ENCODE results near the gene WDR87.

DNA sequence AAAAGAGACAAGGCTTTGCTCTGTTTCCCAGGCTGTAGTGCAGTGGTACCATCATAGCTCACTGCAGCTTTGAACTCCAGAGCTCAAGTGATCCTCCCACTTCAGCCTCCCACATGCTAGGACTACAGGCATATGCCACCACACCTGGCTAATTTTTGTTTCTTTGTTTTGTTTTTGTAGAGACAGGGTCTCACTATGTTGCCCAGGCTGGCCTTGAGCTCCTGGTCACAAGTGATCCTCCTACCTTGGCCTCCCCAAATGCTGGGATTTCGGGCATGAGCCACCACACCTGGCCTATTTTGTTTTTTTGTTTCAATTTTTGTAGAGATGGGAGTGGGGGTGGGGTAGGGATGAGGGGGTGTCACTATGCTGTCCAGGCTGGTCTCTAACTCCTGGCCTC is 6.9 kb downstream of the WDR87 start:
- TF ChIP-seq POLR2A (IDR thresholded peaks at IDR 0.05; ENCODE audit: low read depth, low read length) = no peak
- TF ChIP-seq JUN (IDR thresholded peaks at IDR 0.05; ENCODE audit: borderline replicate concordance, insufficient read depth, insufficient read length, low read depth) = no peak
- TF ChIP-seq, protein P1, sequence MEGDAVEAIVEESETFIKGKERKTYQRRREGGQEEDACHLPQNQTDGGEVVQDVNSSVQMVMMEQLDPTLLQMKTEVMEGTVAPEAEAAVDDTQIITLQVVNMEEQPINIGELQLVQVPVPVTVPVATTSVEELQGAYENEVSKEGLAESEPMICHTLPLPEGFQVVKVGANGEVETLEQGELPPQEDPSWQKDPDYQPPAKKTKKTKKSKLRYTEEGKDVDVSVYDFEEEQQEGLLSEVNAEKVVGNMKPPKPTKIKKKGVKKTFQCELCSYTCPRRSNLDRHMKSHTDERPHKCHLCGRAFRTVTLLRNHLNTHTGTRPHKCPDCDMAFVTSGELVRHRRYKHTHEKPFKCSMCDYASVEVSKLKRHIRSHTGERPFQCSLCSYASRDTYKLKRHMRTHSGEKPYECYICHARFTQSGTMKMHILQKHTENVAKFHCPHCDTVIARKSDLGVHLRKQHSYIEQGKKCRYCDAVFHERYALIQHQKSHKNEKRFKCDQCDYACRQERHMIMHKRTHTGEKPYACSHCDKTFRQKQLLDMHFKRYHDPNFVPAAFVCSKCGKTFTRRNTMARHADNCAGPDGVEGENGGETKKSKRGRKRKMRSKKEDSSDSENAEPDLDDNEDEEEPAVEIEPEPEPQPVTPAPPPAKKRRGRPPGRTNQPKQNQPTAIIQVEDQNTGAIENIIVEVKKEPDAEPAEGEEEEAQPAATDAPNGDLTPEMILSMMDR (IDR thresholded peaks at IDR 0.05; ENCODE audit: extremely low read depth in 1 of 2, insufficient read depth in 1 of 2, low read depth in 1 of 2, low read length in 2 of 2) = no peak
- no peak for TF ChIP-seq POLR2AphosphoS5 (IDR thresholded peaks at IDR 0.05; ENCODE audit: insufficient read depth, low read depth, low read length)
- no peak for TF ChIP-seq EZH2 (IDR thresholded peaks at IDR 0.05; ENCODE audit: borderline replicate concordance, low read depth, low read length, severe bottlenecking)
- TF ChIP-seq MYC (IDR thresholded peaks at IDR 0.05; ENCODE audit: low read depth, low read length) = no peak
- TF ChIP-seq, protein P2, sequence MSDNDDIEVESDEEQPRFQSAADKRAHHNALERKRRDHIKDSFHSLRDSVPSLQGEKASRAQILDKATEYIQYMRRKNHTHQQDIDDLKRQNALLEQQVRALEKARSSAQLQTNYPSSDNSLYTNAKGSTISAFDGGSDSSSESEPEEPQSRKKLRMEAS (IDR thresholded peaks at IDR 0.05; ENCODE audit: insufficient read depth, insufficient read length) = no peak
- no peak for TF ChIP-seq GATA2 (IDR thresholded peaks at IDR 0.05; ENCODE audit: insufficient read depth, insufficient read length, low read depth, low read length)
- TF ChIP-seq FOS (IDR thresholded peaks at IDR 0.05; ENCODE audit: borderline replicate concordance, insufficient read depth, low read length) = no peak

Measured in endothelial cell of umbilical vein (primary cell).